Right cardiac atrium (tissue), 5 donors: ENCODE measurements around the gene CFAP107. TPM values are rescaled to one million over a fixed set of nuclear protein-coding genes. Genes with fewer than 3 reads are reported as not detected.

Experiments used
- ATAC-seq, 2 donors: fragments of 200-7000 bp; cut with Tn5 transposase; one replicate each; pipeline versions ENCODE4 v1.8.0 to v1.9.1; 2020; ENCODE audit warnings: moderate library complexity in 2 of 2, mild to moderate bottlenecking in 1 of 2
- DNase-seq, 3 donors: peaks; one replicate each; pipeline ENCODE4 v3.0.0-alpha.2; 2020
- H3K27ac ChIP-seq: one replicate; pipeline ENCODE4 v1.5.1; 2013; ENCODE audit warnings: mild to moderate bottlenecking, low read length, control low read depth, moderate library complexity
- H3K27me3 ChIP-seq: one replicate; pipeline ENCODE4 v1.6.1; 2013; ENCODE audit not compliant: control insufficient read depth, insufficient read depth
- H3K4me1 ChIP-seq: one replicate; pipeline ENCODE4 v1.6.1; 2013; ENCODE audit warnings: low read length; ENCODE audit not compliant: control insufficient read depth, insufficient read depth
- H3K4me3 ChIP-seq: one replicate; pipeline ENCODE4 v1.5.1; 2013; ENCODE audit warnings: low read length, control low read depth
- H3K9me3 ChIP-seq: one replicate; pipeline ENCODE4 v1.6.1; 2013; ENCODE audit warnings: low read length; ENCODE audit not compliant: control insufficient read depth
- WGBS: extraction: QIAGEN DNeasy Blood & Tissue Kit; methylation state at CpG from one replicate; pipeline ENCODE4 v1.1.7; 2013; 5-methylcytosine and 5-hydroxymethylcytosine counted together
- intact Hi-C, 4 donors: fragments of 100-400 bp; cut with DNase I; formaldehyde crosslinking; loops; one replicate each; pipeline versions ENCODE4 v1.11.0 to v1.14.0; 2022 to 2023
- polyA plus RNA-seq: library from polyadenylated mRNA; stranded (reverse); fragments of 200-250 nt; gene quantifications from one replicate; pipeline ENCODE4 v1.2.3, GENCODE V29; 2013
- total RNA-seq, 4 donors: library from RNA; stranded (reverse); fragmentation: NEBNext Ultra II Directional; extraction: Animal tissue kit (Norgen Biotek cat#: 25700); gene quantifications; one replicate each; pipeline ENCODE4 v1.2.1, GENCODE V29; 2021
- donor health status: healthy with polysubstance abuse.
- donor health status: DM: no; HTN: yes; CAD: no.
- donor health status: DM: no; HTN: no; CAD: no.
- donor health status: DM: no; HTN: yes; CAD: no; lungs with severe emphysema.
- donor health status: DM: yes; HTN: yes; CAD: no.

CFAP107 gene
- total and polyA plus RNA-seq, 5 donors = not detected

DNA sequence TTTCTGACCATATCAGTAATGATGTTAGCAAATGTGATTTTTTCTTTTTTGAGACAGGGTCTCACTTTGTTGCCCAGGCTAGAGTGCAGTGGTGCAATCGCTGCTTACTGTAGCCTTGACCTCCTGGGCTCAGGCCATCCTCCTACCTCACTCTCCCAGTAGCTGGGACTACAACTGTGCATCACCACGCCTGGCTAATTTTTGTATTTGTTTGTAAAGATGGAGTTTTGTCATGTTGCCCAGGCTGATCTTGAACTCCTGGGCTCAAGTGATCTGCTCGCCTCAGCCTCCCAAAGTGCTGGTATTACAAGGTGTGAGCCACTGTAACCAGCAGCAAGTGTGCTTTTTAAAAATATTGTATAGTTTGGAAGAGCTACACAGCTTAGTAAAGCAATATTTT is 4.1 kb upstream of the CFAP107 start:
- Histone ChIP-seq H3K9me3 (no peaks in the 10 kb centered on the region), H3K27me3 (no peaks in the 10 kb centered on the region), H3K4me3 (no peak overlapping the region), H3K4me1 (no peaks in the 10 kb centered on the region), H3K27ac (no peak overlapping the region)
- WGBS = 72% methylated on average over 3 of the region's 3 CpGs
- DNase-seq = no peak
- intact Hi-C loops = no loop called here
- ATAC-seq = no peak

DNA sequence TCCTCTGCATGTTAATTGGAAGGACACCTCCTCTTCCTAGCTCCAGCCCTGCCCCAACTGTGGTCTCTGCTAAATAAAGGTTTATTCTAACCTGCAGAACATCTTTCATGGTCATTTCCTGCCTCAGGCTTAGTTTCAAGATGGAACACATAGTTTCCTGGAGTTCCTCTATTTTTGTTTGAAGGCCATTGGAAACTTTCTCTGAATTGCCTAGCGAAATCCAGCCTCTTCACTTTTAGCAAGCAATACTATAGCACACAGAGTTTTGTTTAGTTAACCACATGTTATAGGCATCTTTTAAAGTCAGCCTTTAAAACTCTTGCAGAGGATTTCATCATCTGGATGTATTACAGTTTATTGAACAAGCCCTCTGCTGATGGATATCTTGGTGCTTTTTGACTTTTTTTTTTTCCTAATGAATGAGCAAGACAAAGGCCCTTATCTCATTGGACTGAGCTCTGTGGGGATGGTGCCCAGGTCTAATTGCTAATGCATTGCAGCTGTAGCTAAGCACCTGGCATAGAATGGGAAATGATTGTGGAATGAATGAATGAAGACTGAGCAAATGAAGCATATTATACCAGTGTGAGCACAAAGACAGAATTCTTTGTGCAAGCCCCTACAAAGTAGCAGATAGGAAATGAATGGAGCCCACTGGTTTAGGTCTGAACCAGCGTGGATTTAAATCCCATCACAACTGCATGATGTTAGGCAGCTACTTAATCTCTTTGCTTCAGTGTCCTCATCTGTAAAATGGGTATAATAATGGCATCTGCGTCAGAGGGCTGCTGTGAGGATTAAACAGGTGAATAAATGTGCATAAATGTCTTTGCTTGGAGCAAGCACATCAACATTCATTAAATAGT is 641 bp upstream of the CFAP107 start:
- ATAC-seq (no peak), DNase-seq (no peak)
- intact Hi-C loops = no loop called here
- H3K4me1 ChIP-seq = no peaks in the 10 kb centered on the region
- WGBS = 67% methylated on average over 3 of the region's 3 CpGs
- H3K9me3 ChIP-seq = peaks cover 5% of the 10 kb centered on the region
- H3K4me3 ChIP-seq = no peak overlapping the region
- H3K27ac ChIP-seq = no peak overlapping the region
- no peaks in the 10 kb centered on the region for H3K27me3 ChIP-seq

DNA sequence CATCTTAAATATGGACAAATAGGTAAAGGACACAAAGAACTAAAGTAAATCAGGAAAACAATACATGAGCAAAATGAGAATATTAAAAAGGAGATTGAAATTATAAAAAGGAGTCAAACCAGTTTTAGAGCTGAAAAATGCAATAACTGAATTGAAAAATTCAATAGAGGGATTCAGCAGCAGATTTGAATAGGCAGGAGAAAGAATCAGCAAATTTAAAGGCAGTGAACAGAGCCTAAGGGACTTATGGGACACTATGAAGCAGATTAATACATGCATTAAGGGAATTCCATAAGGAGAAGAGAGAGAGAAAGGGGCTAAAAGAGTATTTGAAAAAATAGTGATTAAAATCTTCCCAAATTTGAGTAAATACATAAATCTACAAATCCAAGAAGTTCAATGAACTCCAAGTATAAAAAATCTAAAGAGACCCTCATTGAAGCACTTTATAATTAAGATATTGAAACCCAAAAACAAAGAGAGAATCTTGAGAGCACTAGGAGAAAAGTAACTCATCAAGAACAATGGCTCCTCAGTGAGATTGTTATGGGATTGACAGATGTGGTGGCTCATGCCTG is 2.9 kb downstream of the CFAP107 start:
- H3K27me3 ChIP-seq = no peaks in the 10 kb centered on the region
- H3K9me3 ChIP-seq = peaks cover 5% of the 10 kb centered on the region
- ATAC-seq (no peak), DNase-seq (no peak)
- H3K27ac ChIP-seq = no peak overlapping the region
- H3K4me1 ChIP-seq = no peaks in the 10 kb centered on the region
- intact Hi-C loops = no loop called here
- H3K4me3 ChIP-seq = no peak overlapping the region

DNA sequence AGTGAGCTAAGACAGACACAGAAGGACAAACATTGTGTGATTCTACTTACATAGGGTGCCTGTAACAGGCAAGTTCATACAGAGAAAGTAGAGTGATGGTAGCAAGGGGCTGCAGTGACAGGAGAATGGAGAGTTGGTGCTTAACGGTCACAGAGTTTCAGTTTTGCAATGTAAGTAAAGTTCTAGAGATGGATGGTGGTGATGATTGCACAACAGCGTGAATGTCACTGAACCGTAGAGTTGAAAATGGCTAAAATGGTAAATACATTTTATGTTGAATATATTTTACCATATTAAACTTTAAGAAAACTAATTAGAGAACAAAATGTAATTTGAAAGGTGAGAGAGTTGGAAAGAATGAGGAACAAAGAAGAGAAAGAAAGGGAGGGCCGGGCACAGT is 8.7 kb downstream of the CFAP107 start:
- DNase-seq = no peak
- WGBS = 86% methylated on average over 4 of the region's 4 CpGs
- Histone ChIP-seq H3K4me3 (no peak overlapping the region), H3K9me3 (no peaks in the 10 kb centered on the region), H3K27me3 (no peaks in the 10 kb centered on the region), H3K4me1 (no peaks in the 10 kb centered on the region), H3K27ac (no peak overlapping the region)
- intact Hi-C loops = no loop called here
- no peak for ATAC-seq

DNA sequence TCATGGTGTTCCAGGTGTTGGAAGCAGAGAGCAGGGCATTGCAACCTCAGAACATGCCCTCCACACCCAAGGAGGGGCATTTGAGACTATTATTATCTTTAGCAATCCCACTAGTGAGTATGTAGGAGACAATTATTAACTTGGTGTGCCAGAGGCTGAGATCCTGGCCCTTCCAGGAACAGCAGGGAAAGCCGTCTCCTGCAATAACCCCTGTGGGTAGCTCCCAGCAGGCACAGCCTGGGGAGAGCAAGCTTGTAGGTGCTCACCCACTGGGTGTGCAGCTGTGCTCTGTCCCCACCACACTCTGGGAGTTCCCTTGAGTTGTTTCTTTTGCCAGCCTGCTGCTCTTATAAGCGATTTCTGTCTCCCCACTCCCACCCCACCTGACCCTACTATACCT is 10.3 kb downstream of the CFAP107 start:
- H3K27ac ChIP-seq = no peak overlapping the region
- ATAC-seq = no peak
- WGBS = 50% methylated on average over 2 of the region's 2 CpGs

DNA sequence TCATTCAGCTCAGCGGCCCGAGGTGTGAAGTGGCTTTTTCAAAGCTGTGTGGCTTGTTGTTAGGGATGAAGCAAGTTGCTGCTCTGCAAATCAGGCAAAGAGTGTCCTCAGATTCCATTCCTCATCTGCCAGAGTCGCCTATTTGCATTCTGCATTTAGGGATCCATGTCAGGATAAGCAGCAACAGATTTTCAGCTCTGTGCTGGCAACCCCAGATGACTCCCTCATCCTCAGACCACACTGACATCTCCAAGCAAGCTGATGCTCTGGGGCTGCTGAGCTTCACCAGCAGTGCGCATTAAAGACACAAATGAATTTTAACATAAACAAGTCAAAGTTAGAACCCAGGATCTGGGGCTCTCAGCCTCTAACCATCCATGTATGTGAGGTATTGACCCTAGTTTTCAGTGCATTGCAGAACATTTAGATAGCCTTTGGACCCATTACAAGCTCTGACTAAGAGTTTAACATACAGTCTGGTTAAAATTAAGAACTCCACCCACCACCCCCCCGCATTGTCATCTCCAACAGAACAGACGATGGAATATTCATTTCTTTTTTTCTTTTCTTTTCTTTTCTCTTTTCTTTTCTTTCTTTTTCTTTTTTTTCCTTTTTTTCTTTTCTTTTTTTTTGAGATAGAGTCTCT is 10.9 kb downstream of the CFAP107 start:
- intact Hi-C loops = no loop called here

More for the DNA sequence above, 10.3 kb downstream of the CFAP107 start:
- no peaks in the 10 kb centered on the region for H3K27me3 ChIP-seq
- H3K9me3 ChIP-seq = no peaks in the 10 kb centered on the region
- intact Hi-C loops = no loop called here
- DNase-seq = no peak
- no peak overlapping the region for H3K4me3 ChIP-seq
- H3K4me1 ChIP-seq = no peaks in the 10 kb centered on the region

DNA sequence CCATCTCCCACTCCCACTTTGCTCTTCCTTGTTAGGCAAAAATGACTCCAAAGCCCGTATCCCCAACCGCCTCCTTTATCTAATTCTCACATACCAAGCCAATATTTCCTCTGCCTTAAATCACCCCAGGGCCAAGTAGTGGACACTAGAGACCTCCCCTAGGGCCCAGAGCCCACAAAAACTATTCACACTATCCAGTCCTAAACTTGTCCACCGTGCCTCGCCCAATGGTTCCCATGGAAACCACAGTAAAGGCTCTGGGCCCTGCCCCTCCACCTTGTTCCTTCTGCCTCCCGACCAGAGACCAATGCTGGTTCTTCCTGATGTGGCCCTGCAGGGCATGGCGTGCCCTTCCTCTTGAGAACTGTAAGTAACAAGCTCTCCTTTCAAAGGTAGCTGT is 11.8 kb downstream of the CFAP107 start:
- no peak for DNase-seq

More for the DNA sequence above, 10.9 kb downstream of the CFAP107 start:
- no peaks in the 10 kb centered on the region for H3K9me3 ChIP-seq
- H3K4me3 ChIP-seq = no peak overlapping the region
- H3K4me1 ChIP-seq = no peaks in the 10 kb centered on the region
- WGBS = 68% methylated on average over 6 of the region's 6 CpGs
- no peak overlapping the region for H3K27ac ChIP-seq
- DNase-seq = no peak
- no peak for ATAC-seq
- H3K27me3 ChIP-seq = no peaks in the 10 kb centered on the region

DNA sequence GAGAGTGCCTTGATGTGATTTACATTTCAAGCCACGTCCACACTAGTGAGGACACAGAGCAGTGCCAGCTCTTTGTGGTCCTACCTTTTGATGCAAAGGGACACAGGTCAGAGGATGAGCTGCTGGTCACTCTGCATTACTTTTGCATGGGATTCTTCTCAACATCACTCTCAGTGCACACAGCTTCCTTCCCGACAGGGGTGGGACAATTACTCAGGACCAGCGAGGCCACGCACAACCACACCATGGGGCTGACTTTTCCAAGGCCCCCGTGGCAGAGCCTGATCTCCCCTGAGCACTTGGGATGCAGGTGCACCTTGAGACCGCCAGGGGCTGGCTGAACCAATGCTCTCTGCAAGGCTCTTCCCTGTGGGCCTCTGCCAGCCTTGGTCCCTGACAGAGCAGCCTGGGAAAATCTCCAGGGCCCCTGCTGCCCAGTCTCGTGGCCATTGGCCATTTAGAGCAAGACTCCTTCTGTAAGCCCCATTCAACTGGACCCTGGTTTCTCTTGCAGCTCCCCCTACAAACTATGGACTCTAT is 14.3 kb downstream of the CFAP107 start:
- intact Hi-C loops = no loop called here
- no peak for DNase-seq
- Histone ChIP-seq H3K4me3 (no peak overlapping the region), H3K27ac (no peak overlapping the region), H3K27me3 (no peaks in the 10 kb centered on the region), H3K4me1 (no peaks in the 10 kb centered on the region), H3K9me3 (no peaks in the 10 kb centered on the region)
- WGBS = 65% methylated on average over 7 of the region's 7 CpGs
- ATAC-seq = no peak

More for the DNA sequence above, 11.8 kb downstream of the CFAP107 start:
- intact Hi-C loops = no loop called here
- Histone ChIP-seq H3K9me3 (no peaks in the 10 kb centered on the region), H3K27ac (no peak overlapping the region), H3K27me3 (no peaks in the 10 kb centered on the region), H3K4me1 (no peaks in the 10 kb centered on the region), H3K4me3 (no peak overlapping the region)
- WGBS = 56% methylated on average over 6 of the region's 6 CpGs
- no peak for ATAC-seq

DNA sequence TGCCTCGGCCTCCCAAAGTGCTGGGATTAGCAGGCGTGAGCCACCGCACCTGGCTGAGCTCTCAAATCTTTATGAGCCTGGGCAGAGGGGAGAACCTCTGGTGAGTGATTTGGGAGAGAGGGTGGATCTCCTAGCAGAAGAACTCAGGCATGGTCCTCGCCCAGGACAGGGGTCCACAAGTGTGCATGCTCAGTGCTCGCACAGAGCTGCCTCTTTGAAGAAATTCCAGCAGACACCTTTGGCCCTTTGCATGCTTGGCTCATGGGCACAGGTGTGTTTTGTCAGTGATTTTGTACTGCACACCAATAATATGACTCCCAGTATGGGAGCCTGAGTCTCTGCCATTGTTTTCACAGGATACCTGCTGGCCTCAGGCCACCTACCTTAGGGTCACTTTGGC is 15.8 kb downstream of the CFAP107 start:
- Histone ChIP-seq H3K4me1 (no peaks in the 10 kb centered on the region), H3K27ac (no peak overlapping the region), H3K4me3 (no peak overlapping the region), H3K9me3 (no peaks in the 10 kb centered on the region), H3K27me3 (no peaks in the 10 kb centered on the region)
- ATAC-seq (no peak), DNase-seq (no peak)
- 79% methylated on average over 5 of the region's 5 CpGs for WGBS
- intact Hi-C loops = no loop called here

DNA sequence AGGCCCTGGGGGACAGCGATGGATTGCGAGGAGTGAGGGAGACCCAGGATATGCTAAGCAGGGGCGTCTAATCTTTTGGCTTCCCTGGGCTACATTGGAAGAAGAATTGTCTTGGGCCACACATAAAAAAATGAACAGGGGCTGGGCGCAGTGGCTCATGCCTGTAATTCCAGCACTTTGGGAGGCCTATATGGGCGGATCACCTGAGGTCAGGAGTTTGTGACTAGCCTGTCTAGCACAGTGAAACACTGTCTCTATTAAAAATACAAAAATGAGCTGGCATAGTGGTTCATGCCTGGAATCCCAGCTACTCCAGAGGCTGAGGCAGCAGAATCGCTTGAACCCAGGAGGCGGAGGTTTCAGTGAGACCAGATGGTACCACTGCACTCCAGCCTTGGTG is 16.8 kb downstream of the CFAP107 start:
- DNase-seq (no peak), ATAC-seq (no peak)
- intact Hi-C loops = no loop called here
- no peak overlapping the region for H3K4me3 ChIP-seq
- no peaks in the 10 kb centered on the region for H3K4me1 ChIP-seq
- WGBS = 77% methylated on average over 7 of the region's 7 CpGs
- H3K27me3 ChIP-seq = no peaks in the 10 kb centered on the region
- H3K27ac ChIP-seq = no peak overlapping the region
- no peaks in the 10 kb centered on the region for H3K9me3 ChIP-seq

DNA sequence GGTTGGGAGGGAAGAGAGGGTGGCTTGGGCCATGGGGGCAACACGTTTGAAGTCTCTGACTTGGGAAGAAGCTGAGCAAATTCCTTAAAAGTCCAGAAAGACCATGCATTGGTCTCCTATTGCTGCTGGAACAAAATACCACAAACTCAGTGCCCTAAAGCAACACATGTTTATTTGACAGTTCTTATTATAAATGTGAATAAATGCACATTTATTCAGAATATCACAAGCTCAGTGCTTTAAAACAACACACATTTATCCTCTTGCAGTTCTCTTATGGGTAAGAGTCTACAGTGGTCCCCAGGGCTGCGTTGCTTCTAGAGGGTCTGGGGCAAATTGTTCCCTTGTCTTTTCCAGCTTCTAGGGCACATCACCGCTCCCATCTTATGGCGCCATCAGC is 17.5 kb downstream of the CFAP107 start:
- WGBS = 73% methylated on average over 4 of the region's 4 CpGs
- no peaks in the 10 kb centered on the region for H3K4me1 ChIP-seq
- no peaks in the 10 kb centered on the region for H3K27me3 ChIP-seq
- DNase-seq = no peak
- no peaks in the 10 kb centered on the region for H3K9me3 ChIP-seq
- no peak overlapping the region for H3K27ac ChIP-seq
- no peak overlapping the region for H3K4me3 ChIP-seq
- intact Hi-C loops = no loop called here
- ATAC-seq = no peak
